Measurements from ENCODE around the gene VMAC. TPM values are rescaled to one million over a fixed set of nuclear protein-coding genes. Genes with fewer than 3 reads are reported as not detected.

Gene VMAC
- polyA plus RNA-seq, 4 donors, result 1.1 to 8.8 (median 2.7) TPM

GRCh38 chr19:5934069-5934401 lies 29.4 kb downstream of the VMAC start:
- Histone ChIP-seq H3K4me1 (ENCODE audit: control insufficient read depth in 3 of 3, insufficient read depth in 2 of 3, low read depth in 1 of 3, low read length in 2 of 3) (peaks cover 0 to 2% (median 0%) of the 10 kb centered on the region in 3 donors), H3K27ac (ENCODE audit: low read depth in 1 of 3, low read length in 2 of 3) (peak overlapping the region in 1 of 3 donors; percentile 3), H3K9me3 (ENCODE audit: control insufficient read depth in 2 of 2, insufficient read depth in 1 of 2, low read depth in 1 of 2, low read length in 1 of 2) (no peaks in the 10 kb centered on the region), H3K36me3 (ENCODE audit: control insufficient read depth in 3 of 3, insufficient read depth in 2 of 3, low read depth in 1 of 3, low read length in 3 of 3) (peaks cover 9 to 94% (median 30%) of the 10 kb centered on the region in 3 donors), H3K4me3 (ENCODE audit: low read depth in 1 of 3, low read length in 3 of 3) (no peak overlapping the region), H3K27me3 (ENCODE audit: control insufficient read depth in 3 of 3, insufficient read depth in 3 of 3, low read length in 3 of 3) (no peaks in the 10 kb centered on the region)
- WGBS, 3 donors, result 86 to 94% (median 89%) methylated on average over 5 of the region's 5 CpGs
- FAIRE-seq (no peak), DNase-seq (no peak)

- Histone ChIP-seq H3K36me3 (ENCODE audit: control insufficient read depth in 3 of 3, insufficient read depth in 2 of 3, low read depth in 1 of 3, low read length in 3 of 3) (peaks cover 9 to 93% (median 28%) of the 10 kb centered on the region in 3 donors), H3K27me3 (ENCODE audit: control insufficient read depth in 3 of 3, insufficient read depth in 3 of 3, low read length in 3 of 3) (no peaks in the 10 kb centered on the region), H3K9me3 (ENCODE audit: control insufficient read depth in 2 of 2, insufficient read depth in 1 of 2, low read depth in 1 of 2, low read length in 1 of 2) (no peaks in the 10 kb centered on the region), H3K4me1 (ENCODE audit: control insufficient read depth in 3 of 3, insufficient read depth in 2 of 3, low read depth in 1 of 3, low read length in 2 of 3) (peaks cover 0 to 2% (median 0%) of the 10 kb centered on the region in 3 donors), H3K4me3 (ENCODE audit: low read depth in 1 of 3, low read length in 3 of 3) (no peak overlapping the region), H3K27ac (ENCODE audit: low read depth in 1 of 3, low read length in 2 of 3) (peak overlapping the region in 2 of 3 donors; percentile 29 to 51)
- 68 to 86% (median 84%) methylated on average over 16 of the region's 16 CpGs for WGBS, 3 donors
- FAIRE-seq, result no peak
- DNase-seq, result no peak
Measured at GRCh38 chr19:5934774-5935472, 30.3 kb downstream of the VMAC start.

- no peaks in the 10 kb centered on the region for H3K9me3 ChIP-seq (ENCODE audit: control insufficient read depth in 2 of 2, insufficient read depth in 1 of 2, low read depth in 1 of 2, low read length in 1 of 2)
- DNase-seq (no peak), FAIRE-seq (no peak)
- no peak overlapping the region for H3K4me3 ChIP-seq (ENCODE audit: low read depth in 1 of 3, low read length in 3 of 3)
- peaks cover 0 to 2% (median 0%) of the 10 kb centered on the region in 3 donors for H3K4me1 ChIP-seq (ENCODE audit: control insufficient read depth in 3 of 3, insufficient read depth in 2 of 3, low read depth in 1 of 3, low read length in 2 of 3)
- H3K27me3 ChIP-seq (ENCODE audit: control insufficient read depth in 3 of 3, insufficient read depth in 3 of 3, low read length in 3 of 3), result no peaks in the 10 kb centered on the region
- peaks cover 8 to 95% (median 26%) of the 10 kb centered on the region in 3 donors for H3K36me3 ChIP-seq (ENCODE audit: control insufficient read depth in 3 of 3, insufficient read depth in 2 of 3, low read depth in 1 of 3, low read length in 3 of 3)
- WGBS, 3 donors, result 77 to 91% (median 89%) methylated on average over 25 of the region's 25 CpGs
- peak overlapping the region in 2 of 3 donors; percentile 42 to 51 for H3K27ac ChIP-seq (ENCODE audit: low read depth in 1 of 3, low read length in 2 of 3)
Measured at GRCh38 chr19:5935473-5936291, 31.0 kb downstream of the VMAC start.

GRCh38 chr19:5936292-5936592 lies 31.6 kb downstream of the VMAC start:
- H3K4me1 ChIP-seq (ENCODE audit: control insufficient read depth in 3 of 3, insufficient read depth in 2 of 3, low read depth in 1 of 3, low read length in 2 of 3), result peaks cover 0 to 2% (median 0%) of the 10 kb centered on the region in 3 donors
- H3K4me3 ChIP-seq (ENCODE audit: low read depth in 1 of 3, low read length in 3 of 3), result no peak overlapping the region
- peak overlapping the region in 2 of 3 donors; percentile 17 to 63 for H3K27ac ChIP-seq (ENCODE audit: low read depth in 1 of 3, low read length in 2 of 3)
- FAIRE-seq, result no peak
- DNase-seq, result peak in 1 of 2 donors; percentile 28
- peaks cover 4 to 95% (median 28%) of the 10 kb centered on the region in 3 donors for H3K36me3 ChIP-seq (ENCODE audit: control insufficient read depth in 3 of 3, insufficient read depth in 2 of 3, low read depth in 1 of 3, low read length in 3 of 3)
- 90 to 93% (median 91%) methylated on average over 9 of the region's 9 CpGs for WGBS, 3 donors
- H3K27me3 ChIP-seq (ENCODE audit: control insufficient read depth in 3 of 3, insufficient read depth in 3 of 3, low read length in 3 of 3), result no peaks in the 10 kb centered on the region
- no peaks in the 10 kb centered on the region for H3K9me3 ChIP-seq (ENCODE audit: control insufficient read depth in 2 of 2, insufficient read depth in 1 of 2, low read depth in 1 of 2, low read length in 1 of 2)

- no peak for FAIRE-seq
- no peaks in the 10 kb centered on the region for H3K9me3 ChIP-seq (ENCODE audit: control insufficient read depth in 2 of 2, insufficient read depth in 1 of 2, low read depth in 1 of 2, low read length in 1 of 2)
- H3K27ac ChIP-seq (ENCODE audit: low read depth in 1 of 3, low read length in 2 of 3), result no peak overlapping the region
- no peak for DNase-seq
- H3K36me3 ChIP-seq (ENCODE audit: control insufficient read depth in 3 of 3, insufficient read depth in 2 of 3, low read depth in 1 of 3, low read length in 3 of 3), result peaks cover 3 to 95% (median 32%) of the 10 kb centered on the region in 3 donors
- H3K4me1 ChIP-seq (ENCODE audit: control insufficient read depth in 3 of 3, insufficient read depth in 2 of 3, low read depth in 1 of 3, low read length in 2 of 3), result peaks cover 0 to 2% (median 0%) of the 10 kb centered on the region in 3 donors
- 79 to 85% (median 85%) methylated on average over 10 of the region's 10 CpGs for WGBS, 3 donors
- H3K4me3 ChIP-seq (ENCODE audit: low read depth in 1 of 3, low read length in 3 of 3), result no peak overlapping the region
- H3K27me3 ChIP-seq (ENCODE audit: control insufficient read depth in 3 of 3, insufficient read depth in 3 of 3, low read length in 3 of 3), result no peaks in the 10 kb centered on the region
Measured at GRCh38 chr19:5937550-5937949, 32.9 kb downstream of the VMAC start.

GRCh38 chr19:5940260-5941208 lies 35.9 kb downstream of the VMAC start:
- Histone ChIP-seq H3K4me3 (ENCODE audit: low read depth in 1 of 3, low read length in 3 of 3) (no peak overlapping the region), H3K27ac (ENCODE audit: low read depth in 1 of 3, low read length in 2 of 3) (no peak overlapping the region), H3K4me1 (ENCODE audit: control insufficient read depth in 3 of 3, insufficient read depth in 2 of 3, low read depth in 1 of 3, low read length in 2 of 3) (peaks cover 0 to 2% (median 0%) of the 10 kb centered on the region in 3 donors), H3K9me3 (ENCODE audit: control insufficient read depth in 2 of 2, insufficient read depth in 1 of 2, low read depth in 1 of 2, low read length in 1 of 2) (no peaks in the 10 kb centered on the region), H3K36me3 (ENCODE audit: control insufficient read depth in 3 of 3, insufficient read depth in 2 of 3, low read depth in 1 of 3, low read length in 3 of 3) (peaks cover 0 to 91% (median 22%) of the 10 kb centered on the region in 3 donors), H3K27me3 (ENCODE audit: control insufficient read depth in 3 of 3, insufficient read depth in 3 of 3, low read length in 3 of 3) (no peaks in the 10 kb centered on the region)
- FAIRE-seq (no peak), DNase-seq (no peak)
- WGBS, 3 donors, result 91 to 93% (median 91%) methylated on average over 21 of the region's 21 CpGs

GRCh38 chr19:5941673-5942072 lies 37.0 kb downstream of the VMAC start:
- Histone ChIP-seq H3K9me3 (ENCODE audit: control insufficient read depth in 2 of 2, insufficient read depth in 1 of 2, low read depth in 1 of 2, low read length in 1 of 2) (no peaks in the 10 kb centered on the region), H3K4me1 (ENCODE audit: control insufficient read depth in 3 of 3, insufficient read depth in 2 of 3, low read depth in 1 of 3, low read length in 2 of 3) (peaks cover 0 to 2% (median 0%) of the 10 kb centered on the region in 3 donors), H3K27ac (ENCODE audit: low read depth in 1 of 3, low read length in 2 of 3) (no peak overlapping the region), H3K4me3 (ENCODE audit: low read depth in 1 of 3, low read length in 3 of 3) (no peak overlapping the region), H3K36me3 (ENCODE audit: control insufficient read depth in 3 of 3, insufficient read depth in 2 of 3, low read depth in 1 of 3, low read length in 3 of 3) (peaks cover 0 to 91% (median 17%) of the 10 kb centered on the region in 3 donors), H3K27me3 (ENCODE audit: control insufficient read depth in 3 of 3, insufficient read depth in 3 of 3, low read length in 3 of 3) (no peaks in the 10 kb centered on the region)
- WGBS, 3 donors, result 74 to 83% (median 81%) methylated on average over 11 of the region's 11 CpGs
- DNase-seq, result no peak
- no peak for FAIRE-seq

- no peaks in the 10 kb centered on the region for H3K9me3 ChIP-seq (ENCODE audit: control insufficient read depth in 2 of 2, insufficient read depth in 1 of 2, low read depth in 1 of 2, low read length in 1 of 2)
- peaks cover 0 to 10% (median 0%) of the 10 kb centered on the region in 3 donors for H3K4me1 ChIP-seq (ENCODE audit: control insufficient read depth in 3 of 3, insufficient read depth in 2 of 3, low read depth in 1 of 3, low read length in 2 of 3)
- DNase-seq (no peak), FAIRE-seq (no peak)
- peaks cover 0 to 90% (median 12%) of the 10 kb centered on the region in 3 donors for H3K36me3 ChIP-seq (ENCODE audit: control insufficient read depth in 3 of 3, insufficient read depth in 2 of 3, low read depth in 1 of 3, low read length in 3 of 3)
- H3K4me3 ChIP-seq (ENCODE audit: low read depth in 1 of 3, low read length in 3 of 3), result no peak overlapping the region
- WGBS, 3 donors, result 68 to 92% (median 86%) methylated on average over 10 of the region's 10 CpGs
- H3K27me3 ChIP-seq (ENCODE audit: control insufficient read depth in 3 of 3, insufficient read depth in 3 of 3, low read length in 3 of 3), result no peaks in the 10 kb centered on the region
- peak overlapping the region in 2 of 3 donors; percentile 23 to 40 for H3K27ac ChIP-seq (ENCODE audit: low read depth in 1 of 3, low read length in 2 of 3)
Measured at GRCh38 chr19:5943045-5943444, 38.4 kb downstream of the VMAC start.

Data from small intestine (tissue), 7 donors.